IMR-90 (cell line): Measurements from ENCODE around the gene DPF3. TPM values are rescaled to one million over a fixed set of nuclear protein-coding genes. Genes with fewer than 3 reads are reported as not detected.

Experiments used
- ATAC-seq: fragments of 200-7000 bp; cut with Tn5 transposase; 2 replicates; pipeline ENCODE4 v1.9.1; 2020; ENCODE audit warnings: low read depth, mild to moderate bottlenecking, moderate library complexity
- BruUV-seq: library from RNA; stranded (reverse); fragments of 400-500 nt; replicated peaks from 2 replicates; lab custom pipeline; 2021; lab: Mats Ljungman, UMichigan
- CTCF ChIA-PET: fragments of 300-600 bp; formaldehyde crosslinking; extraction: SDS; loops from one replicate; lab custom pipeline; 2021; ENCODE audit warnings: antibody characterized with exemption; lab: Yijun Ruan, JAX
- POLR2A ChIA-PET: fragments of 300-600 bp; sonication (Branson Sonifier 250); formaldehyde crosslinking; loops from one replicate; lab custom pipeline; 2022; ENCODE audit warnings: antibody characterized with exemption; ENCODE audit not compliant: unreplicated experiment; lab: Charles Lee
- DNase-seq: peaks from one replicate; pipeline ENCODE4 v3.0.0; 2013
- H2AFZ ChIP-seq: replicated peaks from 2 replicates; pipeline ENCODE3; 2013; ENCODE audit warnings: low read length, mild to moderate bottlenecking; ENCODE audit not compliant: poor library complexity
- H2AK5ac ChIP-seq: 2 replicates; pipeline ENCODE4 v1.6.1; 2013; ENCODE audit warnings: low read depth, low read length, inconsistent platforms
- H2AK9ac ChIP-seq: replicated peaks from 2 replicates; pipeline ENCODE3; 2013; ENCODE audit warnings: mild to moderate bottlenecking, low read depth, low read length, moderate library complexity; ENCODE audit not compliant: poor library complexity
- H2BK120ac ChIP-seq: 2 replicates; pipeline ENCODE4 v1.6.1; 2013; ENCODE audit warnings: low read depth, low read length, inconsistent platforms
- H2BK15ac ChIP-seq: 3 replicates; pipeline ENCODE4 v1.6.1; 2013; ENCODE audit warnings: low read depth, low read length, inconsistent platforms
- H2BK20ac ChIP-seq: 2 replicates; pipeline ENCODE4 v1.6.1; 2013; ENCODE audit warnings: low read depth, mild to moderate bottlenecking, inconsistent platforms, low read length, moderate library complexity
- H2BK5ac ChIP-seq: 2 replicates; pipeline ENCODE4 v1.6.1; 2013; ENCODE audit warnings: mild to moderate bottlenecking, low read depth, low read length, inconsistent platforms; ENCODE audit not compliant: poor library complexity, severe bottlenecking
- H3K14ac ChIP-seq: replicated peaks from 2 replicates; pipeline ENCODE4 v1.6.1; 2013; ENCODE audit warnings: low read depth, low read length, inconsistent platforms
- H3K18ac ChIP-seq: 2 replicates; pipeline ENCODE4 v1.6.1; 2013; ENCODE audit warnings: low read depth, low read length, control low read depth
- H3K23ac ChIP-seq: 2 replicates; pipeline ENCODE4 v1.6.1; 2013; ENCODE audit warnings: low read depth, low read length, inconsistent platforms
- H3K27ac ChIP-seq: 2 replicates; pipeline ENCODE4 v1.5.1; 2013; ENCODE audit warnings: mild to moderate bottlenecking, control low read depth, low read length; ENCODE audit not compliant: insufficient read depth
- H3K27me3 ChIP-seq: 2 replicates; pipeline ENCODE4 v1.6.1; 2013; ENCODE audit warnings: low read length; ENCODE audit not compliant: control insufficient read depth, insufficient read depth
- H3K36me3 ChIP-seq: 2 replicates; pipeline ENCODE4 v1.6.1; 2013; ENCODE audit warnings: low read length, mixed read lengths; ENCODE audit not compliant: control insufficient read depth, insufficient read depth
- H3K4ac ChIP-seq: 2 replicates; pipeline ENCODE4 v1.6.1; 2013; ENCODE audit warnings: low read depth, low read length, inconsistent platforms
- H3K4me1 ChIP-seq: 2 replicates; pipeline ENCODE4 v1.6.1; 2013; ENCODE audit warnings: low read length, mixed read lengths; ENCODE audit not compliant: control insufficient read depth, insufficient read depth
- H3K4me2 ChIP-seq: 2 replicates; pipeline ENCODE4 v1.6.1; 2013; ENCODE audit warnings: low read depth, mild to moderate bottlenecking, control low read depth, low read length, moderate library complexity
- H3K4me3 ChIP-seq: 2 replicates; pipeline ENCODE4 v1.5.1; 2013; ENCODE audit warnings: low read depth, mild to moderate bottlenecking, control low read depth, low read length, moderate library complexity; ENCODE audit not compliant: insufficient read depth
- H3K56ac ChIP-seq: 2 replicates; pipeline ENCODE4 v1.6.1; 2013; ENCODE audit warnings: low read length, inconsistent platforms; ENCODE audit not compliant: insufficient read depth; ENCODE audit errors: extremely low read depth
- H3K79me1 ChIP-seq, 2 experiments: 2 replicates each; pipeline ENCODE4 v1.6.1; 2013; ENCODE audit warnings: low read length in 2 of 2, inconsistent platforms in 1 of 2, low read depth in 1 of 2
- H3K9ac ChIP-seq: 2 replicates; pipeline ENCODE4 v1.6.1; 2013; ENCODE audit warnings: low read depth, low read length, control low read depth
- H3K9me1 ChIP-seq: 2 replicates; pipeline ENCODE4 v1.6.1; 2013; ENCODE audit warnings: low read length, inconsistent platforms; ENCODE audit not compliant: insufficient read depth
- H3K9me3 ChIP-seq: 2 replicates; pipeline ENCODE4 v1.6.1; 2013; ENCODE audit warnings: low read length; ENCODE audit not compliant: control insufficient read depth, insufficient read depth
- H4K20me1 ChIP-seq: 2 replicates; pipeline ENCODE4 v1.6.1; 2013; ENCODE audit warnings: low read length, inconsistent platforms; ENCODE audit not compliant: insufficient read depth
- H4K5ac ChIP-seq: 2 replicates; pipeline ENCODE4 v1.6.1; 2013; ENCODE audit warnings: mild to moderate bottlenecking, low read depth, low read length, control low read depth
- H4K8ac ChIP-seq, 2 experiments: 2 replicates each; pipeline ENCODE4 v1.6.1; 2013; ENCODE audit warnings: low read depth in 2 of 2, low read length in 2 of 2, control low read depth in 1 of 2, inconsistent platforms in 1 of 2
- H4K91ac ChIP-seq: 2 replicates; pipeline ENCODE4 v1.6.1; 2013; ENCODE audit warnings: low read depth, low read length, inconsistent platforms; ENCODE audit not compliant: insufficient read depth
- MAFK ChIP-seq: IDR thresholded peaks from 2 replicates; pipeline ENCODE4 v1.6.1; 2012; ENCODE audit warnings: low read depth, low read length, improper control_type of control experiment
- MAZ ChIP-seq: IDR thresholded peaks from 2 replicates; pipeline ENCODE4 v1.6.1; 2012; ENCODE audit warnings: low read depth, mild to moderate bottlenecking, low read length, improper control_type of control experiment, moderate library complexity, borderline replicate concordance
- MXI1 ChIP-seq: IDR thresholded peaks from 2 replicates; pipeline ENCODE4 v1.6.1; 2012; ENCODE audit warnings: low read depth, mild to moderate bottlenecking, low read length, moderate library complexity, borderline replicate concordance
- NFE2L2 ChIP-seq: fragments of 150-350 bp; IDR thresholded peaks from 2 replicates; pipeline ENCODE4 v1.6.1; 2016; ENCODE audit warnings: low read depth, mild to moderate bottlenecking, low read length
- POLR2A ChIP-seq: IDR thresholded peaks from 2 replicates; pipeline ENCODE4 v1.6.1; 2012; ENCODE audit warnings: mild to moderate bottlenecking, low read depth, low read length
- RAD21 ChIP-seq: IDR thresholded peaks from 2 replicates; pipeline ENCODE4 v1.6.1; 2012; ENCODE audit warnings: low read length, improper control_type of control experiment
- RCOR1 ChIP-seq: IDR thresholded peaks from 2 replicates; pipeline ENCODE4 v1.6.1; 2012; ENCODE audit warnings: mild to moderate bottlenecking, low read length, improper control_type of control experiment; ENCODE audit not compliant: insufficient replicate concordance
- RFX5 ChIP-seq: IDR thresholded peaks from 2 replicates; pipeline ENCODE4 v1.8.0; 2012; ENCODE audit warnings: low read depth, mild to moderate bottlenecking, low read length, moderate library complexity
- SMC3 ChIP-seq: fragments of 150-350 bp; IDR thresholded peaks from 2 replicates; pipeline ENCODE4 v1.6.1; 2016; ENCODE audit warnings: low read depth, mild to moderate bottlenecking, antibody characterized with exemption, low read length, moderate library complexity
- WGBS, 2 experiments: methylation state at CpG; one replicate each; pipeline versions ENCODE4 v1.1.5 to v1.1.7; 2013; ENCODE audit warnings: missing lambda C conversion rate in 2 of 2; ENCODE audit not compliant: insufficient read length in 1 of 2; ENCODE audit errors: extremely low coverage in 2 of 2; 5-methylcytosine and 5-hydroxymethylcytosine counted together
- dilution Hi-C: fragments of 300-500 bp; cut with HindIII; formaldehyde crosslinking; loops from one replicate; pipeline ENCODE4 v1.14.3; 2018; ENCODE audit warnings: low sequenced_read_pairs; ENCODE audit not compliant: unreplicated experiment
- in situ Hi-C: fragments of 300-500 bp; cut with MboI; formaldehyde crosslinking; loops from 3 replicates; pipeline ENCODE4 v1.14.3; 2019; ENCODE audit warnings: low sequenced_read_pairs, inconsistent platforms, mixed read lengths
- intact Hi-C: fragments of 100-400 bp; cut with micrococcal nuclease; formaldehyde crosslinking; loops from 2 replicates; pipeline ENCODE4 v1.10.0; 2022
- polyA plus RNA-seq, 3 experiments: library from polyadenylated mRNA; depleted of rRNA; stranded (reverse); fragments of >200 nt; gene quantifications; 2 replicates each; pipeline ENCODE4 v1.2.3, GENCODE V29; 2012; ENCODE audit warnings: low replicate concordance in 1 of 3
- total RNA-seq: library from RNA; depleted of rRNA; stranded (reverse); fragments of >200 nt; gene quantifications from 2 replicates; pipeline ENCODE4 v1.2.3, GENCODE V29; 2012

DPF3 gene
- total and polyA plus RNA-seq, 2 of the 4 experiments (the other 2 are of a cell fraction) = 30.5 to 32.8 TPM

GRCh38 chr14:72808564-72808963 lies 85.3 kb downstream of the DPF3 start:
- Histone ChIP-seq H3K9me3 (no peaks in the 10 kb centered on the region), H2AK5ac (no peak overlapping the region), H3K56ac (no peak overlapping the region), H4K91ac (no peak overlapping the region), H4K20me1 (peaks cover 22% of the 10 kb centered on the region), H3K4me2 (no peak overlapping the region), H2BK120ac (no peak overlapping the region), H3K23ac (no peak overlapping the region), H3K4ac (no peak overlapping the region), H3K9me1 (peaks cover 13% of the 10 kb centered on the region; the same call in 1 of the 2 replicates), H2AK9ac (no peak overlapping the region), H3K18ac (no peak overlapping the region), H4K8ac (no peak overlapping the region), H2BK15ac (no peak overlapping the region), H3K36me3 (no peaks in the 10 kb centered on the region), H4K5ac (no peak overlapping the region), H2BK5ac (no peak overlapping the region), H3K4me3 (no peak overlapping the region), H3K4me1 (peaks cover 8% of the 10 kb centered on the region), H2BK20ac (no peak overlapping the region), H3K14ac (no peak overlapping the region), H3K27me3 (no peaks in the 10 kb centered on the region), H3K9ac (no peak overlapping the region), H2AFZ (no peak overlapping the region), H3K27ac (no peak overlapping the region), H3K79me1 (peaks cover 28 to 81% of the 10 kb centered on the region in 2 experiments)
- intact Hi-C loops = no loop called here
- ChIA-PET POLR2A (interaction anchor here (0.5 kb wide), 1 partner anchor 23 kb away, joined by 3 read pairs; no protein-coding TSS in a partner anchor), CTCF (no interaction called here)
- in situ Hi-C loops = no loop called here
- 40% methylated on average over 1 of the region's 4 CpGs; no CpG with 5 or more reads in 1 of the 2 experiments for WGBS, 2 experiments
- no peak for DNase-seq
- no peak for TF ChIP-seq POLR2A
- no peak for TF ChIP-seq MAZ
- TF ChIP-seq MXI1 = no peak
- TF ChIP-seq RAD21 = no peak
- no peak for TF ChIP-seq RCOR1
- no peak for TF ChIP-seq RFX5
- TF ChIP-seq NFE2L2 = no peak
- no peak for TF ChIP-seq MAFK
- TF ChIP-seq SMC3 = no peak
- dilution Hi-C loops = no loop called here
- ATAC-seq = no peak
- no TSS peak for BruUV-seq
